GM21619 (cell line): ENCODE results near the gene IVL.

Experiments
- ATAC-seq: cut with Tn5 transposase; IDR thresholded peaks from one replicate; pipeline ENCODE4 v1.9.1; 2021; ENCODE audit not compliant: unreplicated experiment

IVL gene

GRCh38 chr1:152946248-152946647, 37.9 kb downstream of the IVL start:
- ATAC-seq, result no peak

GRCh38 chr1:152946651-152947256, 38.4 kb downstream of the IVL start, which contains the start of gene SPRR5:
Gene SPRR5, plus strand, starts transcription at chr1:152947206. Its CDS starts 1,349 bp downstream, at chr1:152948555.
- no peak for ATAC-seq

DNA sequence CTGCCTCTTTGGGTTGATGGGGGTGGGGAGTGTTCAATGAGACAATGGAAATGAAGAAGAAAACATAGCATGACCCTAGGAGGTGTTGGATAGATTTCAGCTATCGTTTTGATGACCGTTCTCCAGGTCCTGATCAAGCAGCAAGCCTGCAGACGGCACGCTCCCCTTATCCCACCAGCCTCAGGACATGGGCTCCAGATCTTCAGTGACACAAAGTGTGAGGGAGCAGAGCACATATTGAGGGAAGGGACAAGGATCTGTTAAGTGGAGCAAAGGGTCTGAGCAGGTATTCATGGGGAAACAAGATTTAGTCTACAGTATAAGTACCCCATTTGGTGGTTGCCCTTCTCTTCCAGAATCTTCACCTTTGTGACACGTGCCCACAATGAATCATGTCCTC, 43.4 kb downstream of the IVL start:
- no peak for ATAC-seq

DNA sequence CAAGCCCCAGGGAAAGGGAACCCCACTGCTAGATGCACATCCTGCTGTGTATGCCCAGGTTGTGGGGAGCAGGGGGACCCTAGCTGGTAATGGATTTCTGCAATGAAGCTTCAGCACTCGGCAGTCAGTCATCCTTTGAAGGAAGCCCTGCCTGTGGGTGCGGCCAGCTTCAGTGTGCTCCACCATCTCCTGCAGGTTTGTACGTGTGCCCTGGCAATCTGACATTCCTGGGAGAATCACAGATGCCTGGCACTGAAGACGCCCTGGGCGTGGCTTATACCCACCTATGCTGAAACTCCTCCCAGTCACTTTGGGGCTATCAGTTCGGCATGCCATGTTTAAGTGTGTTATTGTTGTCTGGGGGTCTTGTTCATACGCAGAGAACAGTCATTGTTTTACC, 45.4 kb downstream of the IVL start:
- no peak for ATAC-seq

DNA sequence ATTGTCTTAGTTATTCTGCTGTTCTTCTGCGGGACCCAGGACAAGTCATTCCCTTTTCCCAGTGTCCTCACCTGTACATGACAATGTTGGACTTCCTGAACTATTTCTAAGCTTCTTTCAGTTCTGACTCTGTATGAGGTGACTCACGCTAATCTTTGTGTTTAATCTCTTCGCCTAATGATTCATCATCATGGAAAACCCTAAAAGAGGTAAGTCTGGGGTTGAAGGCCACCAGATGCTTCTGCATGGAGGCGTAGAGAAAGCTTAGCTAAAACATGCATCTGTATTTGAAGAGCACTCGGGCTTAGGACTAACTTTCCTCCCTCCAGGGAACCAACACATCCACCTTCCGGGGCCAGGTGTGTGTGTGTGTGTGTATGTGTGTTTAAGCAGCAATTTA, 46.1 kb downstream of the IVL start:
- no peak for ATAC-seq

GRCh38 chr1:152957561-152957960, 49.2 kb downstream of the IVL start:
- no peak for ATAC-seq

GRCh38 chr1:152959273-152959672, 50.9 kb downstream of the IVL start:
- no peak for ATAC-seq

DNA sequence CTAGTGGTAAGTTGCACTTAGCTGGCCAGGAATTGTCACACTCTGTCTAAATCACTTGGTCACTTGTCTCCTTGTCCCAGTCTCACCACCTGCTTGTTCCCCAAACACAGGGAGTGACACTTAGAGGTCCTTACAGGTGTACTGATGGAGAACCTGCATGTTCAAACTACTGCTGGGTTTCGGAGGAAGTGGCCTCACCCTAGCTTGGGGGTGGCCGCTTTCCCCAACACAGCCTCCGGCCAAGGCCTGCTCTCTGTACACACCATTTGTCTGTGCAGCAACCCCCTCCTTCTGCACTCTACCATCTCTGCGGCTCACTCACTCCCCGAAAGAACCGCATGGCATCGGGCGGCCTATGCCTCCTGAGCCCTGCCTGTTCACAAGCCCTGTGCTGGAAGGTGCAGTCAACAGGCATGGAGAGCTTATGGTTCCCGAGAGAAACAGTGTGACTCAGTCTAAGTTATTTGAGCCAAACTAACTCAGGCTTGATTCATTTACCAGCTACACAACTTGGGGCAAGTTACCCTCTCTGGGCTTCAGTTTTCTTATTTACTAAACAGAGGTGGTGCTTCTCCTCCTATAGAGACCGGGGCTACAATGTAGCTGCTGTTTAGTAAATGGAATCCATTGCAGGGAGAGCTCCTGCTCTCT, 51.6 kb downstream of the IVL start:
- ATAC-seq, result no peak

GRCh38 chr1:152960452-152961044, 52.2 kb downstream of the IVL start:
- no peak for ATAC-seq
